HG03575 (cell line): ENCODE measurements around the gene PTPN9.

Source experiments
- ATAC-seq: cut with Tn5 transposase; IDR thresholded peaks from one replicate; pipeline ENCODE4 v1.9.1; 2021; ENCODE audit not compliant: unreplicated experiment, insufficient number of reproducible peaks, low FRiP score; ENCODE audit errors: extremely low read depth

PTPN9 gene

GRCh38 chr15:75437721-75438120 lies 141.4 kb downstream of the PTPN9 start:
- ATAC-seq = no peak

DNA sequence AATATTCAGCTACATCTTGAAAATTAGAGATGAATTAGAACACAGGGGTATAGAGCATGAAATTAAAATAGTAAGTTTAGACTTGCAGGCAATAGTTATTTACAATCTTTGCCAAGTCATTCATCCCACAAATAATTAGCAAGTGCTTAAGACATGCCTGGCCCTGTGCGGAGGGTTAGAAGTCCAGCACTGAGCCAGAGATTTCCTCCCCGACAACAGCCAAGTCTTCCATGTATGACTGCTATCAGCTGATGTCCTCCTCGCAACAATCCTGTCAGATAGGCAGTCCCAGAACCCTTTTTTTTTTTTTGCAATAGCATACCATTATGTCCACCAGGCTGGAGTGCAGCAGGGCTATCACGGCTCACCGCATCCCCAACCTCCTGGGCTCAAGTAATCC lies 142.2 kb downstream of the PTPN9 start:
- no peak for ATAC-seq

DNA sequence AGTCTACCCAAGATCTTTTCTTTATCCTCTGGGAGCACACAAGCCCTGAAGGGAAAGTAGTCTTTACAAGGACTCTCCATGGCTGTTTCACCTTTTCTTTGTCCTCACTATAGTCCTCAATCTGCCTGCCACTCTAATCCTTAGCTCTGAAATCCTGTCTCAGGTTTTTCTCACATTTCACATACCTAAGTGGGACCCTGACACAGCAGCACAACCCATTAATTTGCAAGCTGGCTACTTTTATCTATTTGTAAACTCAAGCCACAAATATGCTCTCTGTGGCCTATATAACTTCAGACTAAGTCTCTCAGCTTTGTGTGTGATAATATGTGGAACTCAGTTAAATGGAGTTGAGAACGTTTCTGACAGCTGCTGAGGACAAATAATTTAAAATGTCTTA lies 147.4 kb downstream of the PTPN9 start:
- no peak for ATAC-seq

GRCh38 chr15:75431270-75431669 lies 147.8 kb downstream of the PTPN9 start:
- no peak for ATAC-seq

- no peak for ATAC-seq
These were observed 148.9 kb downstream of the PTPN9 start for GRCh38 chr15:75430259-75430658.

DNA sequence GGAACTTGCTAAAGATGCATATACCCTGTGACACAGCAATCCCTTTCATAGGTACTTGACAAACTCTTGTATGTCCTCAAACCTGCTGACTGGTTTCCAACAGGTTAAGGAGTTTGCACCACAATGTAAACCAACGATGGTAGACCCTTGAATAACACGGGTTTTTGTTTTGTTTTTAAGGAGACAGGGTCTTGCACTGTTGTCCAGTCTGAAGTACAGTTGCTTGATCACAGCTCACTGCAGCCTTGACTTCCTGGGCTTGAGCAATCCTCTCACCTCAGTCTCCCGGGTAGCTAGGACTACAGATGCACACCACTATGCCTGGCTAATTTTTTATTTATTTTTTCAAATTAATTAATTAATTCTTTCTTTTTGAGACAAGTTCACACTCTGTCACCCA lies 151.0 kb downstream of the PTPN9 start:
- ATAC-seq = no peak

- ATAC-seq = no peak
These were observed 153.1 kb downstream of the PTPN9 start for GRCh38 chr15:75425966-75426500.

DNA sequence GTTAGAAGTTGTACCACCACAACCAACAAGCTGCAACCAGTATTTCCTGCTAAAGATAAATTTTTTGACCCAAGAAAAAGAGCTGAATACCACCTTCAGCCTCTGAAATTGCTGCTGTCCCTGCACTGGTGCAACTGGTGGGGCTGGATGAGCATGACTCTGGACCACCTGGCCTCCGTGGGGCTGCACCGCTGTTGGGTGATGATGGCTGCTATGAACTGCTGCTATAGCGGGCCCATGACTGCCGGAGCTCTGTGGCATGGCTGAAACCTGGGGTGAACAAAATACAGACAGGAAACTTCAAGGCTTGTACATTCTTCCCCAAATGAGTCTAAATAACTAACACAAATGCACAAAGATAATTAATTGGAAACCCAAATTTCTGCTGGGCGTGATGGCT lies 156.6 kb downstream of the PTPN9 start:
- ATAC-seq = no peak

DNA sequence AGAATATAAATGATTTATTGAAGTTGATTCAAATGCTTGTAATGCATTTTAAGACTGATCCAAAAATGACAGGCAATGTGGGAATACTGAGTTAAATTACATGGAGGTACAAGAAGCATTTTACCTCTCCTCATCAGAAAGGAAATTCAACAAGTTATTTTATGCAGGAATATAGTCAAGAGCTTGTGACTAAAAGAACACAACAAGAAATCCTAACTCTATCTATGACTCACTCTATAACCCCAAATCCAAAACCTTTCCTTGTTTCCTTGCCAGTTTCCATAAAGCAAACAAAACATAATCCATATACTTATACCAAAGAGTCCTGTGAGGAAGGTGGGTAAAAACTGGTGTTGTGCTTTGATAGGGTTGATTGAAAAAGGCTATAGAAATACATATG lies 158.4 kb downstream of the PTPN9 start:
- ATAC-seq = no peak

- ATAC-seq = no peak
These were observed 162.5 kb downstream of the PTPN9 start for GRCh38 chr15:75416584-75416983.
